Stimulated activated CD4-positive, alpha-beta T cell treated with anti-CD3 and anti-CD28 coated beads, Interleukin-15, amount 100 ng/mL, for 1 hour (primary cell): ENCODE data around the gene IFNK.
"Not testable (repeated sequence)": the region's sequence is repeated elsewhere in the genome, so short reads cannot be mapped to it uniquely, and the experiment has no call there.

Experiments used
- DNase-seq, 2 donors: peaks; one replicate each; pipeline ENCODE4 v3.0.0-alpha.2; 2020; ENCODE audit warnings: low read depth in 1 of 2, low spot score in 1 of 2

Gene IFNK

GRCh38 chr9:27524236-27524635 lies at the start of gene IFNK:
Gene IFNK, plus strand, starts transcription at chr9:27524290. Its CDS starts 47 bp downstream, at chr9:27524337.
- DNase-seq = no peak

GRCh38 chr9:27474305-27474704 lies 49.8 kb upstream of the IFNK start:
- DNase-seq = no peak

GRCh38 chr9:27475057-27475595 lies 49.0 kb upstream of the IFNK start:
- no peak for DNase-seq

GRCh38 chr9:27476870-27477515 lies 47.1 kb upstream of the IFNK start:
- no peak for DNase-seq

- DNase-seq = no peak
Measured at GRCh38 chr9:27478322-27478721, 45.8 kb upstream of the IFNK start.

- DNase-seq = no peak
Measured at GRCh38 chr9:27482709-27483108, 41.4 kb upstream of the IFNK start.

- DNase-seq = no peak
Measured at GRCh38 chr9:27483576-27483975, 40.5 kb upstream of the IFNK start.

GRCh38 chr9:27485158-27485557 lies 38.9 kb upstream of the IFNK start:
- DNase-seq = no peak

GRCh38 chr9:27487128-27487640 lies 36.9 kb upstream of the IFNK start:
- no peak for DNase-seq

GRCh38 chr9:27487927-27488326 lies 36.2 kb upstream of the IFNK start:
- DNase-seq = no peak

- DNase-seq = no peak
Measured at GRCh38 chr9:27489087-27489876, 34.8 kb upstream of the IFNK start.

GRCh38 chr9:27491154-27491553 lies 32.9 kb upstream of the IFNK start:
- no peak for DNase-seq

- DNase-seq = no peak
Measured at GRCh38 chr9:27495480-27496134, 28.5 kb upstream of the IFNK start.

- DNase-seq = no peak
Measured at GRCh38 chr9:27496135-27496504, 28.0 kb upstream of the IFNK start.

GRCh38 chr9:27497883-27498417 lies 26.1 kb upstream of the IFNK start:
- no peak for DNase-seq

GRCh38 chr9:27499451-27499850 lies 24.6 kb upstream of the IFNK start:
- DNase-seq = no peak

GRCh38 chr9:27500902-27501301 lies 23.2 kb upstream of the IFNK start:
- not testable (repeated sequence) for DNase-seq

- DNase-seq = no peak
Measured at GRCh38 chr9:27503623-27504022, 20.5 kb upstream of the IFNK start.

- DNase-seq = no peak
Measured at GRCh38 chr9:27504259-27504658, 19.8 kb upstream of the IFNK start.

GRCh38 chr9:27505744-27506161 lies 18.3 kb upstream of the IFNK start:
- DNase-seq = no peak

GRCh38 chr9:27506981-27507380 lies 17.1 kb upstream of the IFNK start:
- no peak for DNase-seq
